HL-60 (cell line): Measurements from ENCODE around the gene IL1RAPL1.

Experiments
- DNase-seq, 2 experiments: peaks; one replicate each; pipeline ENCODE4 v3.0.0-alpha.2; 2010 to 2020; ENCODE audit warnings: low read depth in 1 of 2, low spot score in 1 of 2
- H3K27ac ChIP-seq: fragments of 250-450 bp; sonication (Bioruptor Pico); replicated peaks from 2 replicates; pipeline ENCODE4 v1.5.1; 2020; ENCODE audit warnings: mild to moderate bottlenecking, moderate library complexity
- H3K27me3 ChIP-seq: fragments of 250-450 bp; sonication (Bioruptor Pico); 2 replicates; pipeline ENCODE4 v1.5.1; 2021; ENCODE audit warnings: mild to moderate bottlenecking, moderate library complexity; ENCODE audit not compliant: insufficient read depth, poor library complexity, severe bottlenecking
- H3K4me3 ChIP-seq: replicated peaks from 2 replicates; pipeline ENCODE4 v1.5.1; 2011; ENCODE audit warnings: mild to moderate bottlenecking, control low read depth, low read length; ENCODE audit not compliant: insufficient read depth
- GABPA ChIP-seq: IDR thresholded peaks from 2 replicates; pipeline ENCODE4 v1.6.1; 2012; ENCODE audit warnings: low read depth
- POLR2AphosphoS5 ChIP-seq: IDR thresholded peaks from 2 replicates; pipeline ENCODE4 v1.6.1; 2012; ENCODE audit warnings: low read depth
- SPI1 ChIP-seq: IDR thresholded peaks from 2 replicates; pipeline ENCODE4 v1.6.1; 2012; ENCODE audit warnings: low read depth, mild to moderate bottlenecking, borderline replicate concordance
- TF ChIP-seq, protein P1 (sequence below): IDR thresholded peaks from 2 replicates; pipeline ENCODE4 v1.6.1; 2012; ENCODE audit warnings: low read depth; ENCODE audit not compliant: insufficient replicate concordance
- TF ChIP-seq, protein P2 (sequence below): IDR thresholded peaks from one replicate; pipeline ENCODE4 v1.5.1; 2011; ENCODE audit warnings: low read length, control low read depth, inconsistent platforms; ENCODE audit not compliant: insufficient read depth

The IL1RAPL1 gene

DNA sequence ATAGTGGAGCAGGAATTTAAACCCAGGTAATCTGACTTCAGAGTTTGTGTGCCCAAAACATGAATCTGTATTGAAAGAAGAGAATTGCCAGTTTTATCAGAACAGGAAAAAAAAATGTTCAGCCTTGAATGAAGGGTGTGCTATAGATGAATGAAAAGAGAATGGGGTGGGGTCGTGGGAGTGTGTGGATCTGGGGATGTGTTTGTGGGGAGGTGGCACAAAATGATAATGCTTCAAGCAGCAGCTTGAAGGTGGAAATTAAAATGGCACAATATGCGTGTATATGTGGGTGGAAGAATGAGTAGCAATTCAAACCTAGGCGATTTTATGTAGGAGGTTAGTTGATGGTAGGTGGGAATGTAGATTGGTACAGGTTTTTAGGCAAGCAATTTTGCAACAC, 122.2 kb downstream of the IL1RAPL1 start:
- TF ChIP-seq SPI1, result no peak
- TF ChIP-seq POLR2AphosphoS5, result no peak
- TF ChIP-seq, protein P1, sequence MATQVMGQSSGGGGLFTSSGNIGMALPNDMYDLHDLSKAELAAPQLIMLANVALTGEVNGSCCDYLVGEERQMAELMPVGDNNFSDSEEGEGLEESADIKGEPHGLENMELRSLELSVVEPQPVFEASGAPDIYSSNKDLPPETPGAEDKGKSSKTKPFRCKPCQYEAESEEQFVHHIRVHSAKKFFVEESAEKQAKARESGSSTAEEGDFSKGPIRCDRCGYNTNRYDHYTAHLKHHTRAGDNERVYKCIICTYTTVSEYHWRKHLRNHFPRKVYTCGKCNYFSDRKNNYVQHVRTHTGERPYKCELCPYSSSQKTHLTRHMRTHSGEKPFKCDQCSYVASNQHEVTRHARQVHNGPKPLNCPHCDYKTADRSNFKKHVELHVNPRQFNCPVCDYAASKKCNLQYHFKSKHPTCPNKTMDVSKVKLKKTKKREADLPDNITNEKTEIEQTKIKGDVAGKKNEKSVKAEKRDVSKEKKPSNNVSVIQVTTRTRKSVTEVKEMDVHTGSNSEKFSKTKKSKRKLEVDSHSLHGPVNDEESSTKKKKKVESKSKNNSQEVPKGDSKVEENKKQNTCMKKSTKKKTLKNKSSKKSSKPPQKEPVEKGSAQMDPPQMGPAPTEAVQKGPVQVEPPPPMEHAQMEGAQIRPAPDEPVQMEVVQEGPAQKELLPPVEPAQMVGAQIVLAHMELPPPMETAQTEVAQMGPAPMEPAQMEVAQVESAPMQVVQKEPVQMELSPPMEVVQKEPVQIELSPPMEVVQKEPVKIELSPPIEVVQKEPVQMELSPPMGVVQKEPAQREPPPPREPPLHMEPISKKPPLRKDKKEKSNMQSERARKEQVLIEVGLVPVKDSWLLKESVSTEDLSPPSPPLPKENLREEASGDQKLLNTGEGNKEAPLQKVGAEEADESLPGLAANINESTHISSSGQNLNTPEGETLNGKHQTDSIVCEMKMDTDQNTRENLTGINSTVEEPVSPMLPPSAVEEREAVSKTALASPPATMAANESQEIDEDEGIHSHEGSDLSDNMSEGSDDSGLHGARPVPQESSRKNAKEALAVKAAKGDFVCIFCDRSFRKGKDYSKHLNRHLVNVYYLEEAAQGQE, result no peak
- no peak for TF ChIP-seq GABPA
- TF ChIP-seq, protein P2, sequence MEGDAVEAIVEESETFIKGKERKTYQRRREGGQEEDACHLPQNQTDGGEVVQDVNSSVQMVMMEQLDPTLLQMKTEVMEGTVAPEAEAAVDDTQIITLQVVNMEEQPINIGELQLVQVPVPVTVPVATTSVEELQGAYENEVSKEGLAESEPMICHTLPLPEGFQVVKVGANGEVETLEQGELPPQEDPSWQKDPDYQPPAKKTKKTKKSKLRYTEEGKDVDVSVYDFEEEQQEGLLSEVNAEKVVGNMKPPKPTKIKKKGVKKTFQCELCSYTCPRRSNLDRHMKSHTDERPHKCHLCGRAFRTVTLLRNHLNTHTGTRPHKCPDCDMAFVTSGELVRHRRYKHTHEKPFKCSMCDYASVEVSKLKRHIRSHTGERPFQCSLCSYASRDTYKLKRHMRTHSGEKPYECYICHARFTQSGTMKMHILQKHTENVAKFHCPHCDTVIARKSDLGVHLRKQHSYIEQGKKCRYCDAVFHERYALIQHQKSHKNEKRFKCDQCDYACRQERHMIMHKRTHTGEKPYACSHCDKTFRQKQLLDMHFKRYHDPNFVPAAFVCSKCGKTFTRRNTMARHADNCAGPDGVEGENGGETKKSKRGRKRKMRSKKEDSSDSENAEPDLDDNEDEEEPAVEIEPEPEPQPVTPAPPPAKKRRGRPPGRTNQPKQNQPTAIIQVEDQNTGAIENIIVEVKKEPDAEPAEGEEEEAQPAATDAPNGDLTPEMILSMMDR, result no peak
- H3K4me3 ChIP-seq, result no peak overlapping the region
- H3K27ac ChIP-seq, result no peak overlapping the region
- no peak for DNase-seq
- no peaks in the 10 kb centered on the region for H3K27me3 ChIP-seq

DNA sequence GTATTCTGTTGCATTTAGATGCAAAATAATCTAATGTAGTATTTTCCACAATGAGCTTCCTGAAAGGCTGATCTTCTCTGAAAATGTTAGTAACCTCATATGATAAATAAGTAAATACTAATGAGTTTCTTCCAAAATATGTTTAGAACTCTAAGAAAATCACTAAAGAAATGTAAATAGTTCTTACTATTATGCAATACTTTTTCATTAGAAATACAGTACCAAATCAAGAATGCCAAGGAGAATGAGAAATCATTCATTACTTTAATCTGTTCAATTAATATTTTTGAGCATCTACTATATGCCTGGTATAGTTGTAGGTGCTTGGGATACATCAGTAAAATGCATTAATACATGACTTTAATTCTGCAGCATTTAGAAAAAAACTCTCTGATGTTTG, 130.6 kb downstream of the IL1RAPL1 start:
- no peak for DNase-seq
- Histone ChIP-seq H3K4me3 (no peak overlapping the region), H3K27me3 (no peaks in the 10 kb centered on the region), H3K27ac (no peak overlapping the region)
- TF ChIP-seq POLR2AphosphoS5, result no peak
- TF ChIP-seq GABPA, result no peak
- TF ChIP-seq, protein P1, result no peak
- TF ChIP-seq, protein P2, result no peak
- TF ChIP-seq SPI1, result no peak

DNA sequence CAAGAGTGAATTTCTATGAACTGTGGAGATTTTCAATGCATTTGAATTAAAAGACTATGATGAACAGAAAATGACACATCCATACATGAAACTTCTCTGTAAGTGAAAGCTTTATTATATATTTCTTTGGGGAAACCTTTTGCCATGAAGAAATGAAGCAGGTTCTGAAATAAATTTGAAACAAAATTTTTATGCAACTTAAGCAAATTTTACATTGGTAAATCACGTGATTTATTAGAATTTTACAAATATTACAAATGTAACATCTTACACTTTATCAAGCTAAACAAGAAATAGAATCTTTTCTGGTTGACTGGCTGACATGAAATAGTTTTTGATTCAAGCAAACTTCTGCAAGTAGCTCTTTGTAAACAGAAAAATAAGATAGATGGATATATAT, 131.2 kb downstream of the IL1RAPL1 start:
- no peak for DNase-seq
- TF ChIP-seq, protein P1, result no peak
- TF ChIP-seq, protein P2, result no peak
- TF ChIP-seq GABPA (no peak), SPI1 (no peak), POLR2AphosphoS5 (no peak)
- no peaks in the 10 kb centered on the region for H3K27me3 ChIP-seq
- no peak overlapping the region for H3K27ac ChIP-seq
- no peak overlapping the region for H3K4me3 ChIP-seq
